Memory B cell (primary cell): ENCODE measurements around the gene CCER1.
"Not testable (repeated sequence)": the region's sequence is repeated elsewhere in the genome, so short reads cannot be mapped to it uniquely, and the experiment has no call there.

ENCODE experiments used
- ATAC-seq: fragments of 150-1000 bp; cut with Tn5 transposase; 2 replicates; pipeline ENCODE4 v1.10.0; 2021; ENCODE audit warnings: low read depth, mild to moderate bottlenecking, moderate library complexity
- DNase-seq, 2 donors: peaks; one replicate each; pipeline ENCODE4 v3.0.0; 2022; ENCODE audit warnings: low spot score in 2 of 2
- H3K27ac Mint-ChIP-seq: one replicate; pipeline ENCODE4 v1.8.0; 2022; ENCODE audit warnings: mild to moderate bottlenecking, moderate library complexity, mixed read lengths
- H3K27me3 Mint-ChIP-seq: one replicate; pipeline ENCODE4 v1.8.0; 2022; ENCODE audit warnings: mixed read lengths
- H3K36me3 Mint-ChIP-seq: one replicate; pipeline ENCODE4 v1.8.0; 2022; ENCODE audit warnings: mild to moderate bottlenecking, mixed read lengths
- H3K4me1 Mint-ChIP-seq: one replicate; pipeline ENCODE4 v1.8.0; 2022; ENCODE audit warnings: mixed read lengths
- H3K4me3 Mint-ChIP-seq: one replicate; pipeline ENCODE4 v1.8.0; 2022; ENCODE audit warnings: mild to moderate bottlenecking, moderate library complexity, mixed read lengths
- H3K9me3 Mint-ChIP-seq: one replicate; pipeline ENCODE4 v1.8.0; 2022; ENCODE audit warnings: mixed read lengths

Gene CCER1, protein sequence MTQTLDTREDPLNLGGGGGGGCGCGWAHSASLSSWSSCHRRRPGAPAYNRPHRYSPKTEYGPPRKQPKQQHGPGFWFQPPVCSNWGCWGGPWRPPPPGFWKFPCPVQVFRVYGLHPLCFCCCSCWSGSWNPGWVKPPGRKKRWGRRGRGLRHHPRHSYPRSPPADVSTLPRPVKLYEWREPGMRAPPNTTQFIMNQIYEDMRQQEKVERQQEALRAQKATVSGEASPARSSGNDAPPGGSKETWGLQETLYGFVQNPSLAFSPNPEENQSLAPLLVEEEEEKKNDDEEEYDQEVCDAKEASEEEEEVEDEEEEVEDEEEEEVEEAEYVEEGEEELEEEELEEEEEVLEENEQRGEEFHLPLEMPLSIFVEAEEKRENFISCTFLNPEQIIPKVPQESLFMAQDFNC

DNA sequence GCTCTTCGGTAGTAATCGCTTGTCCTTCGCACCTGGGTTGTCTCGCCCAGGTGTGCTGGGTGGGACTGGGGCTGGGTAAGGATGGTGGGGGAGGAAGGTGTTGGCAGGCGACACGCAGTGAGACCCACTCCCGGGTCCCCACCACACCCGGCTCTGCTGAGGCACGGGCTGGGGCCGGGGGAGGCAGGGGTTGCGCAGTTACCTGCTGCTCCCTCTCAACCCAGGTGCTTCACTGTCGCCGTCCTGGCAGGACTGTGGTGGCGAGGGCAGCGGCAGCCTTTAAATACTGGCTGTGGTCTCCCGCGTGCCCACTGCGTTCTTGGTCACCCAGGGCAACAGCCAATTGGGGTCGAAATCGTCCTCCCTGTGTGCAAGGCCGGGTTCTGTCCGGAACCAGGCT lies at the start of gene CCER1:
Gene CCER1, minus strand, starts transcription at position 256 of the 400 bp plus-strand sequence. CDS start 434 bp downstream, outside the sequence.
- Mint-ChIP-seq H3K27me3 (peaks cover 3% of the 10 kb centered on the region), H3K4me3 (no peak within 1 kb of the TSS), H3K4me1 (peaks cover 3% of the 10 kb centered on the region), H3K27ac (no peak within 1 kb of the TSS), H3K9me3 (no peaks in the 10 kb centered on the region), H3K36me3 (no peaks in the 10 kb centered on the region)
- no peak for ATAC-seq
- no peak for DNase-seq

DNA sequence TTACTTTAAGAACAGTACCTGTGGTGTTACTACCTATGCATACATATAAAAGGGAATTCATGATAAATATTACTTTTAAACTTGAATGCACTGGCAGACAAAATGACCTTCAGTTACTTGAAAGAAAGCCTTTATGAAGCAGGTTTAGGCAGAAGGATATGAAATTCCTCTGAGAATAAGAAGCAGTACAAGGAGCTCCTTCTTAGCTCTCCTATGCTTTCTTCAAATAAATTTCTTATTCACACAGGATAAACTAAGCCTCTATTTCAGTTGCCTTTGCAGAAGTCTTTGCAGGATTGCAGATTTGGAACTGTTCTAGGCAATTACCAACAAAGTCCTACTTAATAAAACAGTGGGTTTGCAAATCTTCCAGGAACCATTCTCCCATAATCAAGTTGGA lies 48.8 kb upstream of the CCER1 start:
- Mint-ChIP-seq H3K4me1 (peaks cover 5% of the 10 kb centered on the region), H3K4me3 (no peak overlapping the region), H3K27me3 (peaks cover 1% of the 10 kb centered on the region), H3K27ac (no peak overlapping the region), H3K9me3 (no peaks in the 10 kb centered on the region), H3K36me3 (no peaks in the 10 kb centered on the region)
- ATAC-seq (no peak), DNase-seq (no peak)

DNA sequence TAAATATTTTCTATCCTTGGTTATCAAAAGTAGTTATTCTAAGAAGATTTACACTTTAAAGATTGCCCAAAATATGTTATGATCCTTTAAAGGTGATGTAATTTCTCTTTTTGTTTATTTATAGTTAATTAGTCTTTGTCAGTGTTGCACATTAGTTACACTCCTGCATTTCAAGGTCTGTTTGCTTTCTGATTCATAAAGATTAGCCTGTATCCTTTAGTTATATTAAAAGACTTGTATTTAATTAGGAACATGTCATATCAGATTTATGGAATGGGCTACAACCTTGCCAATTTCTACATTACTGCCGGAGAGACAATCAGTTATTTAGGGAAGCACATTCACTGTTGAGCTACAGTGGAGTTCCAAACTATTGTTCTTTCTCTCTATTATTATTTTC lies 46.3 kb upstream of the CCER1 start:
- ATAC-seq = no peak
- no peaks in the 10 kb centered on the region for H3K9me3 Mint-ChIP-seq
- H3K4me3 Mint-ChIP-seq = no peak overlapping the region
- H3K36me3 Mint-ChIP-seq = no peaks in the 10 kb centered on the region
- H3K4me1 Mint-ChIP-seq = no peaks in the 10 kb centered on the region
- H3K27me3 Mint-ChIP-seq = peaks cover 1% of the 10 kb centered on the region
- DNase-seq = no peak
- no peak overlapping the region for H3K27ac Mint-ChIP-seq

DNA sequence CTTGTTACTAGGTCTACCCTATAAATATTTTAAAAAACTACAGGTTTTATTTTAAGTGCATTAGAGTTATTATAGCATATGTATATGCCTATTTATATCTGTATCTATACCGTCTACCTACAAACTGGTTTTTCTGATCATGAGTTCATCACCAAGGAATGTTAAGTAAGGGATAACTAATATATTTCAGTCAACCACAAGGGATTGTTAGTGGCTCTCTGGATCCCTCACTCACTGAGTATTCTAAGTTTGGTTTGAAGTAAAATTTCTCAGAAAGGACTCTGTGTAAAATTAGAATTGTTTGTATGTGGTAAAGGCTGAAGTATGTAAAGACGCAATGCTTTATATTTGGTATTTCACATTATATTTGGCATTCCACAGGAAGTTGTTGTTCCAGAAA lies 45.0 kb upstream of the CCER1 start:
- Mint-ChIP-seq H3K27ac (no peak overlapping the region), H3K4me1 (no peaks in the 10 kb centered on the region), H3K36me3 (no peaks in the 10 kb centered on the region), H3K4me3 (no peak overlapping the region), H3K27me3 (peaks cover 1% of the 10 kb centered on the region), H3K9me3 (no peaks in the 10 kb centered on the region)
- DNase-seq (no peak), ATAC-seq (no peak)

DNA sequence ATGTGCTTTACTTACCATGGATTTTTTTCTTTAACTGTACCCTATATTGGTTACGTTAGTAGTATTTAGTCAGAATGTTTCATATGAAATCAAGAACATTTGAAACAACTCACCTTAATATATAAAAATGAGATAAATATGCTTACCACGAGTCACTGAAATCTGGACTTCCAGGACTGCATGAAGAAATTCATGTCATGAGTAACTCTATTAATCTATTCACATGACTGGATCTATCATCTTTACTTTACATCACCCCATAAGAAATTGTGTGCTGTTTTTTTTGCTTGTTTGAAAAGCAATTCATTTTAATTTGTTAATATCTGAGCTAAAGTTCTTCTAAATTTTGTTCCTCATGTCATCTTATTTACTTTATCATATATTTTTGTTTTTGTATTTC lies 44.6 kb upstream of the CCER1 start:
- H3K9me3 Mint-ChIP-seq = no peaks in the 10 kb centered on the region

DNA sequence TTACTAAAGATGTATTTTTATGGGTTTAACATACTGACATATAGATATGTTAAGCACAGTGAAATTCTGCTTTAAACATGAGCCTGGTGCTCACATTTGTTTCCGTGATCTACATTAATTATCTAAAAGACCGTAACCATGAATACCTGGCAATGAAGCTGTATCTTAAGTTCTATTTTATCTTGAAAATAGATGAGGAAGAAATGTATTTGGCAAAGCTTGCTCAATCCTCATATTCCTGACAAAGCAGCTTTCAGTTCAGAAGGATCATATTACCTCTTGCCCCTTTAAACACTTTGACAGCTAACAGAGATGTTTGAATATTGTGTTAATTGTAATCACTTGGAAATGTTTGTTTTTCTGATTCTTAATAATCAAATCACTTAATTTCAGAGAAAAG lies 40.0 kb upstream of the CCER1 start:
- ATAC-seq = no peak
- H3K27me3 Mint-ChIP-seq = peaks cover 1% of the 10 kb centered on the region
- DNase-seq = no peak
- no peaks in the 10 kb centered on the region for H3K36me3 Mint-ChIP-seq
- H3K4me3 Mint-ChIP-seq = no peak overlapping the region
- no peaks in the 10 kb centered on the region for H3K4me1 Mint-ChIP-seq
- H3K9me3 Mint-ChIP-seq = no peaks in the 10 kb centered on the region
- H3K27ac Mint-ChIP-seq = no peak overlapping the region

More for the DNA sequence above, 44.6 kb upstream of the CCER1 start:
- Mint-ChIP-seq H3K27ac (no peak overlapping the region), H3K4me1 (no peaks in the 10 kb centered on the region), H3K4me3 (no peak overlapping the region), H3K36me3 (no peaks in the 10 kb centered on the region), H3K27me3 (peaks cover 1% of the 10 kb centered on the region)
- ATAC-seq (no peak), DNase-seq (no peak)

DNA sequence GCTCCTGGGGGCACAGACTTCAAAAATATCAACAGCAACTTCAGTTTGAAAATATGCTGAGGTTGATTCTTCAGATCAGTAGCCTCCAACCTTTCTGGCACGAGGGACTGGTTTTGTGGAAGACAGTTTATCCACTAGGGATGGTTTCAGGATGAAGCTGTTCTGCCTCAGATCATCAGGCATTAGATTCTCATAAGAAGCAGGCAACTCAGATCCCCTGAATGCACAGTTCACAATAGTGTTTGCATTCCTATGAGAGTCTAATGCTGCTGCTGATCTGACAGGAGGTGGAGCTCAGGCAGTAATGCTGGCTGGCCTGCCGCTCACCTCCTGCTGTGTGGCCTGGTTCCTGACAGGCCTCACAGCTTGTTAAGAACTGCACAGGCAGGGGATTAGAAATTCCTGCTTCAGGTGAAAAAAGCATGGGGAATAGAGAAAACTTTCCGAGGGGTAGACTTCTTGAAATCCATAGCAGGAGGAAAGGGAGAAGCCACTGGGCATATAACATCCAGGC lies 37.0 kb upstream of the CCER1 start:
- ATAC-seq = no peak
- peaks cover 1% of the 10 kb centered on the region for H3K27me3 Mint-ChIP-seq
- no peak overlapping the region for H3K4me3 Mint-ChIP-seq
- H3K4me1 Mint-ChIP-seq = no peaks in the 10 kb centered on the region
- DNase-seq = no peak
- no peaks in the 10 kb centered on the region for H3K36me3 Mint-ChIP-seq
- no peaks in the 10 kb centered on the region for H3K9me3 Mint-ChIP-seq
- no peak overlapping the region for H3K27ac Mint-ChIP-seq

DNA sequence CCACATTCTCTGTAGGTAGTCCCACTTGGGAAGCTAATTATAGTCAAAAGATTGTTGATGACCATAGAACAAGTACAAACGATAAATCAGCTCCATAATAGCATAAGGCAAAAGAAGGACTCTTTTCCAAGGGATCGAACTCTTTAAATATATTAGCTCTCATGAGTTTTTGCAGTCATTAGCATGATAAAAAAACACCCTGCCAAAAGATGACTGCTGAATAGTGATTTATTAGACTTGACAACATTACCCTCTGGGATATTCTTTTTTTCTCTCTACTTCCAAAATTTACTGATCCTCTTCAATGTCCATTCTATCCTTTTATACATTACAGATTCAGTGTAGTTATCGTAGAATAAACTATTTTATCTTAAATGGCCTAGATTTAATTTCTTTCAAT lies 35.6 kb upstream of the CCER1 start:
- Mint-ChIP-seq H3K4me1 (no peaks in the 10 kb centered on the region), H3K9me3 (no peaks in the 10 kb centered on the region), H3K4me3 (no peak overlapping the region), H3K36me3 (no peaks in the 10 kb centered on the region), H3K27me3 (peaks cover 1% of the 10 kb centered on the region), H3K27ac (no peak overlapping the region)
- ATAC-seq (no peak), DNase-seq (no peak)

DNA sequence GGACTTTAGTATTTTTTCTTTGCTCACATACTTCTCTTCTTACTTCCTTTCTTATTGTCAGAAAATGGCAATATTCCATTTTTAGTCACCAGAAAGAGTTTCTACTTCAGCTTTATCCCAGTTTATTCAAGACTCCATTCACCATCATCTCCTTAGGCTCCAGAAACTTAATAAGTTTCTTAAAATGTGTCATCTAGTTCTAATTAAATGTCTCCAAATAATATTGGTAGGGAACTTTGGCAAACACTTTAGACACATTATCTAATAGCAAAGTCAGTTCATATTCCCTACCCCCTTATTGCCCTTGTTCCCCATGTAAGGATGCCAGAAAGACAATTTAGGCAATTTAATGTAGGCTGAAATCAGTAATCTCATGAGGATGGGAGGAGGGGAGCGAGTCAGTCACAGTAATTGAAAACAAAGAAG lies 34.7 kb upstream of the CCER1 start:
- Mint-ChIP-seq H3K4me3 (no peak overlapping the region), H3K36me3 (no peaks in the 10 kb centered on the region), H3K4me1 (no peaks in the 10 kb centered on the region), H3K27me3 (peaks cover 1% of the 10 kb centered on the region), H3K9me3 (no peaks in the 10 kb centered on the region), H3K27ac (no peak overlapping the region)
- ATAC-seq = no peak
- no peak for DNase-seq

DNA sequence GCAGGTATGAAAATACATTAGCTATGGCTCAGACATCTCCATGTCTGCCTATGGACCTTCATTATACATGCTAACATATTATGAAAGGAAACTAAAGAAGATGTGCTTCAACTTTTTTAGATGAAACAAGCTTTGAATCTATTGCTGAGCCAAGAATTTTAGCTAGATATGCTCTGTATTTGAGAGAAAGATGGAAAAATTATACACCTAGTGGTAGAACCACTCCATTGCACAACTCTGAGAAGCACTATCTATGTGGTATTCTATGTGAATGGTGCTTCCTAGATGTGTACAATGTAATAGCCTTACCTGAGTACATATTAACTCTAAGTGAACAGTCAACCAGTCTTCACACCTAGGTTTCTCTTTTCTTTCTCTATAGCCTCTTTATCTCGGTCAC lies 32.5 kb upstream of the CCER1 start:
- Mint-ChIP-seq H3K27me3 (peaks cover 2% of the 10 kb centered on the region), H3K36me3 (no peaks in the 10 kb centered on the region), H3K9me3 (no peaks in the 10 kb centered on the region), H3K4me3 (no peak overlapping the region), H3K27ac (no peak overlapping the region), H3K4me1 (no peaks in the 10 kb centered on the region)
- ATAC-seq (no peak), DNase-seq (no peak)

DNA sequence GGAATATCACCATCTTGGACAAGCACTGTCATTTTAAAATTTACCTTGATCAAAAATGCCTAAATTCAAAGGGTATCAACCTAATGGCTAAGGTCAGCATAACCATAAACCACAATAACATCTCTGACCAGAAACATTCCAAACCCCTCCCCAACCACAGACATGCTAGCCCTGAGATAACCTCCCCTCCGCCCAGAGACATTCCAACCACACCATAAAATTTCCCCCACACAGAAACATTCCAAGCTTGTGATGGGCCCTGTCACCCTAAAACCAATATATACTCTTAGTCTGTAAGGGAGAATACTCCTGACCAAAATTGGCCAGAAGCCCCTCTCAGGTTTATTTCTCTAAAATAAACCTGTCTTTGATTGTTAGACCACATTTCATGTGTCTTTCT lies 32.1 kb upstream of the CCER1 start:
- no peaks in the 10 kb centered on the region for H3K4me1 Mint-ChIP-seq
- H3K36me3 Mint-ChIP-seq = no peaks in the 10 kb centered on the region
- H3K4me3 Mint-ChIP-seq = no peak overlapping the region
- no peak overlapping the region for H3K27ac Mint-ChIP-seq
- H3K27me3 Mint-ChIP-seq = peaks cover 2% of the 10 kb centered on the region
- no peaks in the 10 kb centered on the region for H3K9me3 Mint-ChIP-seq
- DNase-seq (no peak), ATAC-seq (no peak)

DNA sequence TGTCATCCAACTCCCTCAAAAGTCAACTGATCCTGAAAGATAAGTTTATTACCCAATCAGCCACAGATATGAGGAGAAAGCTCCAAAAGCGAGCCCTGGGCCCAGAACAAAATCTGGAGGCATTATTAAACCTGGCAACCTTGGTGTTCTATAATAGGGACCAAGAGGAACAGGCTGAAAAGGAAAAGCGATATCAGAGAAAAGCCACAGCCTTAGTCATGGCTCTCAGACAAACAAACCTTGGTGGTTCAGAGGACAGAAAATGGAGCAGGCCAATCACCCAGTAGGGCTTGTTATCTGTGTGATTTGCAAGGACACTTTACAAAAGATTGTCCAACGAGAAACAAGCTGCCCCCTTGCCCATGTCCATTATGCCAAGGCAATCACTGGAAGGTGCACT lies 30.4 kb upstream of the CCER1 start:
- H3K4me3 Mint-ChIP-seq, H3K4me1 Mint-ChIP-seq, H3K27me3 Mint-ChIP-seq, ATAC-seq, H3K9me3 Mint-ChIP-seq, H3K27ac Mint-ChIP-seq, DNase-seq, H3K36me3 Mint-ChIP-seq: not testable (repeated sequence)

DNA sequence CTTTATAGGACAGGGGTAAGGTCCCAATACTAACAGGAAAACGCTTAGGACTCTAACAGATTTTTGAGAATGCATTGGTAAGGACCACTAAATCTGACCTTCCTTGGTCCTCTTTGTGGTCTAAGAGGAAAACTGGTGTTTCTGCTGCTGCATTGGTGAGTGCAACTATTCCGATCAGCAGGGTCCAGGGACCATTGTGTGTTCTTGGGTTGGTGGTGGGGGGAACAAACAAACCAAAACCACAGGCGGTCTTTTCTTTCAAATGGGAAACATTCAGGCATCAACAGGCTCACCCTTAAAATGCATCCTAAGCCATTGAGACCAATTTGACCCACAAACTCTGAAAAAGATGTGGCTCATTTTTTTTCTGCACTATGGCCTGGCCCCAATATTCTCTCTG lies 29.1 kb upstream of the CCER1 start:
- H3K27ac Mint-ChIP-seq = no peak overlapping the region
- H3K27me3 Mint-ChIP-seq = peaks cover 3% of the 10 kb centered on the region
- ATAC-seq = no peak
- no peaks in the 10 kb centered on the region for H3K36me3 Mint-ChIP-seq
- DNase-seq = no peak
- H3K9me3 Mint-ChIP-seq = no peaks in the 10 kb centered on the region
- H3K4me1 Mint-ChIP-seq = no peaks in the 10 kb centered on the region
- no peak overlapping the region for H3K4me3 Mint-ChIP-seq

DNA sequence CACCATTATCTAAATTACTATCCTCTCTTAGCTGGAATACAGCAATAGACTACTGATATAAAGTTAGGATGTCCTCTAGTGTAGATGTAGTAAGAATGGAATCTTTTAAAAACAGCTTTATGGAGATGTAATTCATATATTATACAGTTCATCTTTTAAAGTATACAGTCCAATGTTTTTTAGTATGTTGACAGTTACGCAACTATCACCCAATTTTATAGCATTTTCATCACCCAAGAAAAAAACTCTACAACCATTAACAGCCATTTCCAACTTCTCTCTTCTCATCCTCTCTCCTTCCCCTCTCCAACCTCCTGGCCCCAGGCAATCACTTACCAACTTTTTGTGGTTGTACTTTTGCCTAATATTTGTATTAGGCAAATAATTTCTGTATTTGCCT lies 27.2 kb upstream of the CCER1 start:
- DNase-seq (no peak), ATAC-seq (no peak)
- H3K4me1 Mint-ChIP-seq = no peaks in the 10 kb centered on the region
- H3K4me3 Mint-ChIP-seq = no peak overlapping the region
- H3K9me3 Mint-ChIP-seq = no peaks in the 10 kb centered on the region
- no peak overlapping the region for H3K27ac Mint-ChIP-seq
- peaks cover 3% of the 10 kb centered on the region for H3K27me3 Mint-ChIP-seq
- no peaks in the 10 kb centered on the region for H3K36me3 Mint-ChIP-seq

DNA sequence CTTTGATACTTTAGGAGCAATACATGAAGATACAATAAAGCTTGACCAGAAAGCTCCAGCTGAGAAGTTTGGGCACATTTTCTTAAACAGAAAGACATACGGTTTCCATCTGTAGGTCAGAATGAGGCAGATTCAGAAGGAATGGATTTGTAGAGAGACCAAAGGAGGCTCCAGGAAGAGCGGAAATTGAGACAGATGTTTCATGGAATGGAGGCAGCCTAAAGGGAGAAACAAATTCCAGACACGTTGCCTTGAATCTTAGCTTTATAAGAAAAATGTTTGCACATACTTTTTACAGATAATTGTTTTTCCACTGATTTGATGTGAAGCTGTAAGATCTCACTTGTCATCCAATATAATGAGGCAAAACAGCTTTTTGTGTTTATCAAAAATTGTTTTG lies 25.0 kb upstream of the CCER1 start:
- H3K27ac Mint-ChIP-seq = no peak overlapping the region
- DNase-seq = no peak
- no peaks in the 10 kb centered on the region for H3K9me3 Mint-ChIP-seq
- peaks cover 3% of the 10 kb centered on the region for H3K27me3 Mint-ChIP-seq
- no peaks in the 10 kb centered on the region for H3K36me3 Mint-ChIP-seq
- no peaks in the 10 kb centered on the region for H3K4me1 Mint-ChIP-seq
- no peak overlapping the region for H3K4me3 Mint-ChIP-seq
- no peak for ATAC-seq
